Parathyroid adenoma (tissue), 2 donors: ENCODE measurements around the gene PSMD10.

Experiments used
- H2AFZ ChIP-seq: fragments of 300-600 bp; sonication (generic); one replicate; pipeline ENCODE4 v1.7.0; 2017; ENCODE audit warnings: antibody characterized with exemption, mild to moderate bottlenecking
- H3K27ac ChIP-seq: fragments of 300-600 bp; sonication (generic); one replicate; pipeline ENCODE4 v1.7.0; 2017
- H3K27me3 ChIP-seq: fragments of 300-600 bp; sonication (generic); one replicate; pipeline ENCODE4 v1.7.0; 2017; ENCODE audit warnings: low read length; ENCODE audit not compliant: control insufficient read depth, insufficient read depth
- H3K36me3 ChIP-seq: fragments of 300-600 bp; sonication (generic); one replicate; pipeline ENCODE4 v1.7.0; 2017; ENCODE audit warnings: low read length; ENCODE audit not compliant: control insufficient read depth, insufficient read depth
- H3K4me1 ChIP-seq: fragments of 300-600 bp; sonication (generic); one replicate; pipeline ENCODE4 v1.7.0; 2017; ENCODE audit warnings: control low read depth
- H3K4me2 ChIP-seq: fragments of 300-600 bp; sonication (generic); one replicate; pipeline ENCODE4 v1.7.0; 2017; ENCODE audit warnings: low read length
- H3K4me3 ChIP-seq: fragments of 300-600 bp; sonication (generic); one replicate; pipeline ENCODE4 v1.7.0; 2017; ENCODE audit warnings: low read depth, low read length
- H3K79me2 ChIP-seq: fragments of 300-600 bp; sonication (generic); one replicate; pipeline ENCODE4 v1.7.0; 2017; ENCODE audit warnings: control low read depth
- H3K9ac ChIP-seq: fragments of 300-600 bp; sonication (generic); one replicate; pipeline ENCODE4 v1.7.0; 2017; ENCODE audit warnings: mild to moderate bottlenecking
- H3K9me3 ChIP-seq: fragments of 300-600 bp; sonication (generic); one replicate; pipeline ENCODE4 v1.7.0; 2017; ENCODE audit warnings: low read length; ENCODE audit not compliant: control insufficient read depth
- TF ChIP-seq, protein P1 (sequence below): fragments of 300-600 bp; sonication (generic); IDR thresholded peaks from one replicate; pipeline ENCODE4 v1.7.0; 2017; ENCODE audit warnings: antibody characterized with exemption, mild to moderate bottlenecking
- donor health status: primary hyperparathyroidism.

Gene PSMD10

GRCh38 chrX:108036298-108036973 is 54.9 kb downstream of the PSMD10 start:
- no peaks in the 10 kb centered on the region for H3K79me2 ChIP-seq
- no peak overlapping the region for H3K4me2 ChIP-seq
- H3K4me3 ChIP-seq = no peak overlapping the region
- H3K4me1 ChIP-seq = no peaks in the 10 kb centered on the region
- H3K9ac ChIP-seq = no peak overlapping the region
- H2AFZ ChIP-seq = no peak overlapping the region
- no peaks in the 10 kb centered on the region for H3K9me3 ChIP-seq
- no peaks in the 10 kb centered on the region for H3K36me3 ChIP-seq
- no peaks in the 10 kb centered on the region for H3K27me3 ChIP-seq
- TF ChIP-seq, protein P1, sequence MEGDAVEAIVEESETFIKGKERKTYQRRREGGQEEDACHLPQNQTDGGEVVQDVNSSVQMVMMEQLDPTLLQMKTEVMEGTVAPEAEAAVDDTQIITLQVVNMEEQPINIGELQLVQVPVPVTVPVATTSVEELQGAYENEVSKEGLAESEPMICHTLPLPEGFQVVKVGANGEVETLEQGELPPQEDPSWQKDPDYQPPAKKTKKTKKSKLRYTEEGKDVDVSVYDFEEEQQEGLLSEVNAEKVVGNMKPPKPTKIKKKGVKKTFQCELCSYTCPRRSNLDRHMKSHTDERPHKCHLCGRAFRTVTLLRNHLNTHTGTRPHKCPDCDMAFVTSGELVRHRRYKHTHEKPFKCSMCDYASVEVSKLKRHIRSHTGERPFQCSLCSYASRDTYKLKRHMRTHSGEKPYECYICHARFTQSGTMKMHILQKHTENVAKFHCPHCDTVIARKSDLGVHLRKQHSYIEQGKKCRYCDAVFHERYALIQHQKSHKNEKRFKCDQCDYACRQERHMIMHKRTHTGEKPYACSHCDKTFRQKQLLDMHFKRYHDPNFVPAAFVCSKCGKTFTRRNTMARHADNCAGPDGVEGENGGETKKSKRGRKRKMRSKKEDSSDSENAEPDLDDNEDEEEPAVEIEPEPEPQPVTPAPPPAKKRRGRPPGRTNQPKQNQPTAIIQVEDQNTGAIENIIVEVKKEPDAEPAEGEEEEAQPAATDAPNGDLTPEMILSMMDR = no peak
- H3K27ac ChIP-seq = no peak overlapping the region

- H3K27me3 ChIP-seq = no peaks in the 10 kb centered on the region
- H3K4me2 ChIP-seq = no peak overlapping the region
- H2AFZ ChIP-seq = no peak overlapping the region
- H3K9me3 ChIP-seq = no peaks in the 10 kb centered on the region
- no peak overlapping the region for H3K9ac ChIP-seq
- TF ChIP-seq, protein P1 = no peak
- no peaks in the 10 kb centered on the region for H3K4me1 ChIP-seq
- no peak overlapping the region for H3K4me3 ChIP-seq
- H3K79me2 ChIP-seq = no peaks in the 10 kb centered on the region
- no peak overlapping the region for H3K27ac ChIP-seq
- no peaks in the 10 kb centered on the region for H3K36me3 ChIP-seq
Measured at GRCh38 chrX:108034725-108035124, 56.6 kb downstream of the PSMD10 start.
